ENCODE results near the gene EML1. TPM values are rescaled to one million over a fixed set of nuclear protein-coding genes. Genes with fewer than 3 reads are reported as not detected.

The EML1 gene
- polyA plus RNA-seq, 2 donors, result 3.1 to 4.4 TPM

- no peaks in the 10 kb centered on the region for H3K36me3 ChIP-seq (ENCODE audit: control insufficient read depth in 2 of 2, insufficient read depth in 2 of 2, low read length in 1 of 2)
- no peaks in the 10 kb centered on the region for H3K9me3 ChIP-seq (ENCODE audit: control insufficient read depth in 2 of 2, insufficient read depth in 1 of 2, low read depth in 1 of 2, low read length in 1 of 2)
- no peaks in the 10 kb centered on the region for H3K27me3 ChIP-seq (ENCODE audit: control insufficient read depth in 1 of 2, insufficient read depth in 2 of 2, low read length in 2 of 2)
- H3K4me1 ChIP-seq (ENCODE audit: control insufficient read depth in 2 of 2, insufficient read depth in 2 of 2, low read length in 1 of 2), result peaks cover 0 to 2% of the 10 kb centered on the region in 2 donors
- H3K27ac ChIP-seq (ENCODE audit: low read depth in 2 of 2, low read length in 1 of 2), result no peak overlapping the region
- no peak overlapping the region for H3K4me3 ChIP-seq (ENCODE audit: low read depth in 1 of 2, low read length in 2 of 2)
- 25 to 26% methylated on average over 5 of the region's 5 CpGs for WGBS, 2 donors
Observed at GRCh38 chr14:99853206-99853605, 60.0 kb downstream of the EML1 start.

GRCh38 chr14:99854831-99855230 is 61.6 kb downstream of the EML1 start:
- H3K4me1 ChIP-seq (ENCODE audit: control insufficient read depth in 2 of 2, insufficient read depth in 2 of 2, low read length in 1 of 2), result peaks cover 0 to 2% of the 10 kb centered on the region in 2 donors
- no peaks in the 10 kb centered on the region for H3K27me3 ChIP-seq (ENCODE audit: control insufficient read depth in 1 of 2, insufficient read depth in 2 of 2, low read length in 2 of 2)
- no peak overlapping the region for H3K27ac ChIP-seq (ENCODE audit: low read depth in 2 of 2, low read length in 1 of 2)
- no peaks in the 10 kb centered on the region for H3K36me3 ChIP-seq (ENCODE audit: control insufficient read depth in 2 of 2, insufficient read depth in 2 of 2, low read length in 1 of 2)
- WGBS, 2 donors, result 74 to 84% methylated on average over 5 of the region's 5 CpGs
- no peaks in the 10 kb centered on the region for H3K9me3 ChIP-seq (ENCODE audit: control insufficient read depth in 2 of 2, insufficient read depth in 1 of 2, low read depth in 1 of 2, low read length in 1 of 2)
- H3K4me3 ChIP-seq (ENCODE audit: low read depth in 1 of 2, low read length in 2 of 2), result no peak overlapping the region

GRCh38 chr14:99855271-99855670 is 62.1 kb downstream of the EML1 start:
- no peaks in the 10 kb centered on the region for H3K9me3 ChIP-seq (ENCODE audit: control insufficient read depth in 2 of 2, insufficient read depth in 1 of 2, low read depth in 1 of 2, low read length in 1 of 2)
- H3K27ac ChIP-seq (ENCODE audit: low read depth in 2 of 2, low read length in 1 of 2), result no peak overlapping the region
- H3K27me3 ChIP-seq (ENCODE audit: control insufficient read depth in 1 of 2, insufficient read depth in 2 of 2, low read length in 2 of 2), result no peaks in the 10 kb centered on the region
- H3K36me3 ChIP-seq (ENCODE audit: control insufficient read depth in 2 of 2, insufficient read depth in 2 of 2, low read length in 1 of 2), result no peaks in the 10 kb centered on the region
- H3K4me3 ChIP-seq (ENCODE audit: low read depth in 1 of 2, low read length in 2 of 2), result no peak overlapping the region
- H3K4me1 ChIP-seq (ENCODE audit: control insufficient read depth in 2 of 2, insufficient read depth in 2 of 2, low read length in 1 of 2), result peaks cover 0 to 2% of the 10 kb centered on the region in 2 donors

GRCh38 chr14:99857551-99857950 is 64.3 kb downstream of the EML1 start:
- Histone ChIP-seq H3K27me3 (ENCODE audit: control insufficient read depth in 1 of 2, insufficient read depth in 2 of 2, low read length in 2 of 2) (no peaks in the 10 kb centered on the region), H3K4me3 (ENCODE audit: low read depth in 1 of 2, low read length in 2 of 2) (no peak overlapping the region), H3K27ac (ENCODE audit: low read depth in 2 of 2, low read length in 1 of 2) (no peak overlapping the region), H3K9me3 (ENCODE audit: control insufficient read depth in 2 of 2, insufficient read depth in 1 of 2, low read depth in 1 of 2, low read length in 1 of 2) (no peaks in the 10 kb centered on the region), H3K36me3 (ENCODE audit: control insufficient read depth in 2 of 2, insufficient read depth in 2 of 2, low read length in 1 of 2) (no peaks in the 10 kb centered on the region), H3K4me1 (ENCODE audit: control insufficient read depth in 2 of 2, insufficient read depth in 2 of 2, low read length in 1 of 2) (peaks cover 0 to 2% of the 10 kb centered on the region in 2 donors)
- WGBS, 2 donors, result 96 to 97% methylated on average over 1 of the region's 1 CpG

- H3K27me3 ChIP-seq (ENCODE audit: control insufficient read depth in 1 of 2, insufficient read depth in 2 of 2, low read length in 2 of 2), result no peaks in the 10 kb centered on the region
- H3K4me3 ChIP-seq (ENCODE audit: low read depth in 1 of 2, low read length in 2 of 2), result no peak overlapping the region
- H3K27ac ChIP-seq (ENCODE audit: low read depth in 2 of 2, low read length in 1 of 2), result no peak overlapping the region
- WGBS, 2 donors, result 82 to 86% methylated on average over 5 of the region's 5 CpGs
- H3K36me3 ChIP-seq (ENCODE audit: control insufficient read depth in 2 of 2, insufficient read depth in 2 of 2, low read length in 1 of 2), result no peaks in the 10 kb centered on the region
- no peaks in the 10 kb centered on the region for H3K4me1 ChIP-seq (ENCODE audit: control insufficient read depth in 2 of 2, insufficient read depth in 2 of 2, low read length in 1 of 2)
- no peaks in the 10 kb centered on the region for H3K9me3 ChIP-seq (ENCODE audit: control insufficient read depth in 2 of 2, insufficient read depth in 1 of 2, low read depth in 1 of 2, low read length in 1 of 2)
Observed at GRCh38 chr14:99860219-99860618, 67.0 kb downstream of the EML1 start.

- Histone ChIP-seq H3K4me1 (ENCODE audit: control insufficient read depth in 2 of 2, insufficient read depth in 2 of 2, low read length in 1 of 2) (no peaks in the 10 kb centered on the region), H3K4me3 (ENCODE audit: low read depth in 1 of 2, low read length in 2 of 2) (no peak overlapping the region), H3K27me3 (ENCODE audit: control insufficient read depth in 1 of 2, insufficient read depth in 2 of 2, low read length in 2 of 2) (no peaks in the 10 kb centered on the region), H3K27ac (ENCODE audit: low read depth in 2 of 2, low read length in 1 of 2) (no peak overlapping the region), H3K36me3 (ENCODE audit: control insufficient read depth in 2 of 2, insufficient read depth in 2 of 2, low read length in 1 of 2) (no peaks in the 10 kb centered on the region), H3K9me3 (ENCODE audit: control insufficient read depth in 2 of 2, insufficient read depth in 1 of 2, low read depth in 1 of 2, low read length in 1 of 2) (no peaks in the 10 kb centered on the region)
- WGBS, 2 donors, result 82 to 87% methylated on average over 4 of the region's 4 CpGs
Observed at GRCh38 chr14:99862136-99862535, 68.9 kb downstream of the EML1 start.

GRCh38 chr14:99863059-99863458 is 69.8 kb downstream of the EML1 start:
- Histone ChIP-seq H3K27ac (ENCODE audit: low read depth in 2 of 2, low read length in 1 of 2) (no peak overlapping the region), H3K27me3 (ENCODE audit: control insufficient read depth in 1 of 2, insufficient read depth in 2 of 2, low read length in 2 of 2) (no peaks in the 10 kb centered on the region), H3K9me3 (ENCODE audit: control insufficient read depth in 2 of 2, insufficient read depth in 1 of 2, low read depth in 1 of 2, low read length in 1 of 2) (no peaks in the 10 kb centered on the region), H3K4me1 (ENCODE audit: control insufficient read depth in 2 of 2, insufficient read depth in 2 of 2, low read length in 1 of 2) (no peaks in the 10 kb centered on the region), H3K36me3 (ENCODE audit: control insufficient read depth in 2 of 2, insufficient read depth in 2 of 2, low read length in 1 of 2) (no peaks in the 10 kb centered on the region), H3K4me3 (ENCODE audit: low read depth in 1 of 2, low read length in 2 of 2) (no peak overlapping the region)
- 96 to 100% methylated on average over 2 of the region's 2 CpGs for WGBS, 2 donors

GRCh38 chr14:99865408-99865807 is 72.2 kb downstream of the EML1 start:
- Histone ChIP-seq H3K4me3 (ENCODE audit: low read depth in 1 of 2, low read length in 2 of 2) (no peak overlapping the region), H3K36me3 (ENCODE audit: control insufficient read depth in 2 of 2, insufficient read depth in 2 of 2, low read length in 1 of 2) (no peaks in the 10 kb centered on the region), H3K9me3 (ENCODE audit: control insufficient read depth in 2 of 2, insufficient read depth in 1 of 2, low read depth in 1 of 2, low read length in 1 of 2) (no peaks in the 10 kb centered on the region), H3K27ac (ENCODE audit: low read depth in 2 of 2, low read length in 1 of 2) (no peak overlapping the region), H3K27me3 (ENCODE audit: control insufficient read depth in 1 of 2, insufficient read depth in 2 of 2, low read length in 2 of 2) (no peaks in the 10 kb centered on the region), H3K4me1 (ENCODE audit: control insufficient read depth in 2 of 2, insufficient read depth in 2 of 2, low read length in 1 of 2) (no peaks in the 10 kb centered on the region)
- WGBS, 2 donors, result 79 to 85% methylated on average over 2 of the region's 2 CpGs

- Histone ChIP-seq H3K27ac (ENCODE audit: low read depth in 2 of 2, low read length in 1 of 2) (no peak overlapping the region), H3K4me1 (ENCODE audit: control insufficient read depth in 2 of 2, insufficient read depth in 2 of 2, low read length in 1 of 2) (no peaks in the 10 kb centered on the region), H3K9me3 (ENCODE audit: control insufficient read depth in 2 of 2, insufficient read depth in 1 of 2, low read depth in 1 of 2, low read length in 1 of 2) (no peaks in the 10 kb centered on the region), H3K36me3 (ENCODE audit: control insufficient read depth in 2 of 2, insufficient read depth in 2 of 2, low read length in 1 of 2) (no peaks in the 10 kb centered on the region), H3K27me3 (ENCODE audit: control insufficient read depth in 1 of 2, insufficient read depth in 2 of 2, low read length in 2 of 2) (no peaks in the 10 kb centered on the region), H3K4me3 (ENCODE audit: low read depth in 1 of 2, low read length in 2 of 2) (no peak overlapping the region)
- 92% methylated on average over 3 of the region's 3 CpGs for WGBS, 2 donors
Observed at GRCh38 chr14:99870617-99871016, 77.4 kb downstream of the EML1 start.

GRCh38 chr14:99871771-99872170 is 78.6 kb downstream of the EML1 start:
- Histone ChIP-seq H3K4me3 (ENCODE audit: low read depth in 1 of 2, low read length in 2 of 2) (no peak overlapping the region), H3K4me1 (ENCODE audit: control insufficient read depth in 2 of 2, insufficient read depth in 2 of 2, low read length in 1 of 2) (no peaks in the 10 kb centered on the region), H3K36me3 (ENCODE audit: control insufficient read depth in 2 of 2, insufficient read depth in 2 of 2, low read length in 1 of 2) (no peaks in the 10 kb centered on the region), H3K9me3 (ENCODE audit: control insufficient read depth in 2 of 2, insufficient read depth in 1 of 2, low read depth in 1 of 2, low read length in 1 of 2) (no peaks in the 10 kb centered on the region), H3K27me3 (ENCODE audit: control insufficient read depth in 1 of 2, insufficient read depth in 2 of 2, low read length in 2 of 2) (no peaks in the 10 kb centered on the region), H3K27ac (ENCODE audit: low read depth in 2 of 2, low read length in 1 of 2) (no peak overlapping the region)
- WGBS, 2 donors, result 87 to 89% methylated on average over 11 of the region's 11 CpGs
